ENCODE measurements around the gene SPIRE2. TPM values are rescaled to one million over a fixed set of nuclear protein-coding genes. Genes with fewer than 3 reads are reported as not detected.

Gene SPIRE2
- total and polyA plus RNA-seq, 2 of the 13 experiments (the other 11 are each of a cell fraction or from before 2014, with no cell fraction given) = 13.3 to 37.5 TPM

DNA sequence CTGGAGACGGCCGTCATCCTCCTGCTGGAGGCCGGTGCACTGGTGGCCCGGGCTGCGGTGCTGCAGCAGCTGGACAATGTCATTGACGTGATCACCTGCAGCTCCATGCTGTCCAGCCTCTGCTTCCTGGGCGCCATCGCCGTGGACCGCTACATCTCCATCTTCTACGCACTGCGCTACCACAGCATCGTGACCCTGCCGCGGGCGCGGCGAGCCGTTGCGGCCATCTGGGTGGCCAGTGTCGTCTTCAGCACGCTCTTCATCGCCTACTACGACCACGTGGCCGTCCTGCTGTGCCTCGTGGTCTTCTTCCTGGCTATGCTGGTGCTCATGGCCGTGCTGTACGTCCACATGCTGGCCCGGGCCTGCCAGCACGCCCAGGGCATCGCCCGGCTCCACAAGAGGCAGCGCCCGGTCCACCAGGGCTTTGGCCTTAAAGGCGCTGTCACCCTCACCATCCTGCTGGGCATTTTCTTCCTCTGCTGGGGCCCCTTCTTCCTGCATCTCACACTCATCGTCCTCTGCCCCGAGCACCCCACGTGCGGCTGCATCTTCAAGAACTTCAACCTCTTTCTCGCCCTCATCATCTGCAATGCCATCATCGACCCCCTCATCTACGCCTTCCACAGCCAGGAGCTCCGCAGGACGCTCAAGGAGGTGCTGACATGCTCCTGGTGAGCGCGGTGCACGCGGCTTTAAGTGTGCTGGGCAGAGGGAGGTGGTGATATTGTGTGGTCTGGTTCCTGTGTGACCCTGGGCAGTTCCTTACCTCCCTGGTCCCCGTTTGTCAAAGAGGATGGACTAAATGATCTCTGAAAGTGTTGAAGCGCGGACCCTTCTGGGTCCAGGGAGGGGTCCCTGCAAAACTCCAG is 91.5 kb downstream of the SPIRE2 start (continued):
- TF ChIP-seq, protein P1, sequence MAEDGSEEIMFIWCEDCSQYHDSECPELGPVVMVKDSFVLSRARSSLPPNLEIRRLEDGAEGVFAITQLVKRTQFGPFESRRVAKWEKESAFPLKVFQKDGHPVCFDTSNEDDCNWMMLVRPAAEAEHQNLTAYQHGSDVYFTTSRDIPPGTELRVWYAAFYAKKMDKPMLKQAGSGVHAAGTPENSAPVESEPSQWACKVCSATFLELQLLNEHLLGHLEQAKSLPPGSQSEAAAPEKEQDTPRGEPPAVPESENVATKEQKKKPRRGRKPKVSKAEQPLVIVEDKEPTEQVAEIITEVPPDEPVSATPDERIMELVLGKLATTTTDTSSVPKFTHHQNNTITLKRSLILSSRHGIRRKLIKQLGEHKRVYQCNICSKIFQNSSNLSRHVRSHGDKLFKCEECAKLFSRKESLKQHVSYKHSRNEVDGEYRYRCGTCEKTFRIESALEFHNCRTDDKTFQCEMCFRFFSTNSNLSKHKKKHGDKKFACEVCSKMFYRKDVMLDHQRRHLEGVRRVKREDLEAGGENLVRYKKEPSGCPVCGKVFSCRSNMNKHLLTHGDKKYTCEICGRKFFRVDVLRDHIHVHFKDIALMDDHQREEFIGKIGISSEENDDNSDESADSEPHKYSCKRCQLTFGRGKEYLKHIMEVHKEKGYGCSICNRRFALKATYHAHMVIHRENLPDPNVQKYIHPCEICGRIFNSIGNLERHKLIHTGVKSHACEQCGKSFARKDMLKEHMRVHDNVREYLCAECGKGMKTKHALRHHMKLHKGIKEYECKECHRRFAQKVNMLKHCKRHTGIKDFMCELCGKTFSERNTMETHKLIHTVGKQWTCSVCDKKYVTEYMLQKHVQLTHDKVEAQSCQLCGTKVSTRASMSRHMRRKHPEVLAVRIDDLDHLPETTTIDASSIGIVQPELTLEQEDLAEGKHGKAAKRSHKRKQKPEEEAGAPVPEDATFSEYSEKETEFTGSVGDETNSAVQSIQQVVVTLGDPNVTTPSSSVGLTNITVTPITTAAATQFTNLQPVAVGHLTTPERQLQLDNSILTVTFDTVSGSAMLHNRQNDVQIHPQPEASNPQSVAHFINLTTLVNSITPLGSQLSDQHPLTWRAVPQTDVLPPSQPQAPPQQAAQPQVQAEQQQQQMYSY (CRISPR knock-in tag; IDR thresholded peaks at IDR 0.05) = no peak
- TF ChIP-seq, protein P2, sequence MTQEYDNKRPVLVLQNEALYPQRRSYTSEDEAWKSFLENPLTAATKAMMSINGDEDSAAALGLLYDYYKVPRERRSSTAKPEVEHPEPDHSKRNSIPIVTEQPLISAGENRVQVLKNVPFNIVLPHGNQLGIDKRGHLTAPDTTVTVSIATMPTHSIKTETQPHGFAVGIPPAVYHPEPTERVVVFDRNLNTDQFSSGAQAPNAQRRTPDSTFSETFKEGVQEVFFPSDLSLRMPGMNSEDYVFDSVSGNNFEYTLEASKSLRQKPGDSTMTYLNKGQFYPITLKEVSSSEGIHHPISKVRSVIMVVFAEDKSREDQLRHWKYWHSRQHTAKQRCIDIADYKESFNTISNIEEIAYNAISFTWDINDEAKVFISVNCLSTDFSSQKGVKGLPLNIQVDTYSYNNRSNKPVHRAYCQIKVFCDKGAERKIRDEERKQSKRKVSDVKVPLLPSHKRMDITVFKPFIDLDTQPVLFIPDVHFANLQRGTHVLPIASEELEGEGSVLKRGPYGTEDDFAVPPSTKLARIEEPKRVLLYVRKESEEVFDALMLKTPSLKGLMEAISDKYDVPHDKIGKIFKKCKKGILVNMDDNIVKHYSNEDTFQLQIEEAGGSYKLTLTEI (CRISPR knock-in tag; conservative IDR thresholded peaks at IDR 0.05) = no peak
- TF ChIP-seq NR2C2 (CRISPR knock-in tag; IDR thresholded peaks at IDR 0.05; ENCODE audit: borderline replicate concordance) (no peak), PHB2 (IDR thresholded peaks at IDR 0.05; ENCODE audit: partially characterized antibody) (no peak), ZNF343 (CRISPR knock-in tag; IDR thresholded peaks at IDR 0.05) (0 out of 2 replicates have a peak, but pooled peaks have one; percentile 21), HOXA9 (CRISPR knock-in tag; IDR thresholded peaks at IDR 0.05; ENCODE audit: borderline replicate concordance) (0 out of 2 replicates have a peak, but pooled peaks have one; percentile 33), PRPF4 (IDR thresholded peaks at IDR 0.05; ENCODE audit: low read depth, low read length, poor library complexity, severe bottlenecking) (no peak), SMYD3 (CRISPR knock-in tag; IDR thresholded peaks at IDR 0.05) (no peak)
- TF ChIP-seq, protein P3, sequence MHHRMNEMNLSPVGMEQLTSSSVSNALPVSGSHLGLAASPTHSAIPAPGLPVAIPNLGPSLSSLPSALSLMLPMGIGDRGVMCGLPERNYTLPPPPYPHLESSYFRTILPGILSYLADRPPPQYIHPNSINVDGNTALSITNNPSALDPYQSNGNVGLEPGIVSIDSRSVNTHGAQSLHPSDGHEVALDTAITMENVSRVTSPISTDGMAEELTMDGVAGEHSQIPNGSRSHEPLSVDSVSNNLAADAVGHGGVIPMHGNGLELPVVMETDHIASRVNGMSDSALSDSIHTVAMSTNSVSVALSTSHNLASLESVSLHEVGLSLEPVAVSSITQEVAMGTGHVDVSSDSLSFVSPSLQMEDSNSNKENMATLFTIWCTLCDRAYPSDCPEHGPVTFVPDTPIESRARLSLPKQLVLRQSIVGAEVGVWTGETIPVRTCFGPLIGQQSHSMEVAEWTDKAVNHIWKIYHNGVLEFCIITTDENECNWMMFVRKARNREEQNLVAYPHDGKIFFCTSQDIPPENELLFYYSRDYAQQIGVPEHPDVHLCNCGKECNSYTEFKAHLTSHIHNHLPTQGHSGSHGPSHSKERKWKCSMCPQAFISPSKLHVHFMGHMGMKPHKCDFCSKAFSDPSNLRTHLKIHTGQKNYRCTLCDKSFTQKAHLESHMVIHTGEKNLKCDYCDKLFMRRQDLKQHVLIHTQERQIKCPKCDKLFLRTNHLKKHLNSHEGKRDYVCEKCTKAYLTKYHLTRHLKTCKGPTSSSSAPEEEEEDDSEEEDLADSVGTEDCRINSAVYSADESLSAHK (CRISPR knock-in tag; IDR thresholded peaks at IDR 0.05; ENCODE audit: borderline replicate concordance) = no peak
- TF ChIP-seq, protein P4, sequence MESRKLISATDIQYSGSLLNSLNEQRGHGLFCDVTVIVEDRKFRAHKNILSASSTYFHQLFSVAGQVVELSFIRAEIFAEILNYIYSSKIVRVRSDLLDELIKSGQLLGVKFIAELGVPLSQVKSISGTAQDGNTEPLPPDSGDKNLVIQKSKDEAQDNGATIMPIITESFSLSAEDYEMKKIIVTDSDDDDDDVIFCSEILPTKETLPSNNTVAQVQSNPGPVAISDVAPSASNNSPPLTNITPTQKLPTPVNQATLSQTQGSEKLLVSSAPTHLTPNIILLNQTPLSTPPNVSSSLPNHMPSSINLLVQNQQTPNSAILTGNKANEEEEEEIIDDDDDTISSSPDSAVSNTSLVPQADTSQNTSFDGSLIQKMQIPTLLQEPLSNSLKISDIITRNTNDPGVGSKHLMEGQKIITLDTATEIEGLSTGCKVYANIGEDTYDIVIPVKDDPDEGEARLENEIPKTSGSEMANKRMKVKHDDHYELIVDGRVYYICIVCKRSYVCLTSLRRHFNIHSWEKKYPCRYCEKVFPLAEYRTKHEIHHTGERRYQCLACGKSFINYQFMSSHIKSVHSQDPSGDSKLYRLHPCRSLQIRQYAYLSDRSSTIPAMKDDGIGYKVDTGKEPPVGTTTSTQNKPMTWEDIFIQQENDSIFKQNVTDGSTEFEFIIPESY (CRISPR knock-in tag; IDR thresholded peaks at IDR 0.05) = peak; percentile 84
- TF ChIP-seq, protein P5, sequence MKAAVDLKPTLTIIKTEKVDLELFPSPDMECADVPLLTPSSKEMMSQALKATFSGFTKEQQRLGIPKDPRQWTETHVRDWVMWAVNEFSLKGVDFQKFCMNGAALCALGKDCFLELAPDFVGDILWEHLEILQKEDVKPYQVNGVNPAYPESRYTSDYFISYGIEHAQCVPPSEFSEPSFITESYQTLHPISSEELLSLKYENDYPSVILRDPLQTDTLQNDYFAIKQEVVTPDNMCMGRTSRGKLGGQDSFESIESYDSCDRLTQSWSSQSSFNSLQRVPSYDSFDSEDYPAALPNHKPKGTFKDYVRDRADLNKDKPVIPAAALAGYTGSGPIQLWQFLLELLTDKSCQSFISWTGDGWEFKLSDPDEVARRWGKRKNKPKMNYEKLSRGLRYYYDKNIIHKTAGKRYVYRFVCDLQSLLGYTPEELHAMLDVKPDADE (CRISPR knock-in tag; IDR thresholded peaks at IDR 0.05) = no peak

Measured in HepG2 (cell line).